Right lobe of liver (tissue), 4 donors: ENCODE results near the gene CNOT6.

Experiments used
- CTCF ChIP-seq, 4 donors: fragments of 200-600 bp in 3 of 4; fragments of 450-650 bp in 1 of 4; IDR thresholded peaks; one replicate each; pipeline versions ENCODE4 v1.5.1 to v1.8.0; 2016 to 2022; ENCODE audit warnings: antibody characterized with exemption in 4 of 4, mild to moderate bottlenecking in 2 of 4
- POLR2A ChIP-seq: fragments of 450-650 bp; IDR thresholded peaks from one replicate; pipeline ENCODE4 v1.6.1; 2017; ENCODE audit warnings: antibody characterized with exemption, mild to moderate bottlenecking
- donor health status: DM: no; HTN: no; CAD: no.
- donor health status: DM: no; HTN: no; CAD: no.
- donor health status: DM: no; HTN: yes; CAD: no.

- no peak for TF ChIP-seq POLR2A
- no peak for TF ChIP-seq CTCF (IDR thresholded peaks at IDR 0.05)
These were observed 101.4 kb downstream of the CNOT6 start for GRCh38 chr5:180595381-180596114.
